GM12892 (cell line): ENCODE results near the gene DDX10.
"Not testable (repeated sequence)": the region's sequence is repeated elsewhere in the genome, so short reads cannot be mapped to it uniquely, and the experiment has no call there.

ENCODE experiments used
- POLR2A ChIP-seq: IDR thresholded peaks from 2 replicates; pipeline ENCODE4 v1.6.1; 2011; ENCODE audit warnings: low read depth, low read length, control low read depth
- POLR2AphosphoS5 ChIP-seq: IDR thresholded peaks from 2 replicates; pipeline ENCODE4 v1.6.1; 2011; ENCODE audit warnings: low read depth, low read length, control low read depth

GRCh38 chr11:108740132-108740531 is 75.3 kb downstream of the DDX10 start:
- TF ChIP-seq POLR2A, POLR2AphosphoS5: not testable (repeated sequence)
